Endothelial cell (in vitro differentiated cells): Measurements from ENCODE around the gene FTO. TPM values are rescaled to one million over a fixed set of nuclear protein-coding genes. Genes with fewer than 3 reads are reported as not detected.

Experiments
- DNase-seq: peaks from one replicate; pipeline ENCODE4 v3.0.0; 2021; ENCODE audit warnings: low spot score
- H3K27ac Mint-ChIP-seq: one replicate; pipeline ENCODE4 v1.8.0; 2021; ENCODE audit warnings: mixed read lengths, inconsistent platforms; ENCODE audit not compliant: unreplicated experiment
- H3K27me3 Mint-ChIP-seq: one replicate; pipeline ENCODE4 v1.8.0; 2021; ENCODE audit warnings: mild to moderate bottlenecking, moderate library complexity, mixed read lengths, inconsistent platforms; ENCODE audit not compliant: unreplicated experiment
- H3K36me3 Mint-ChIP-seq: one replicate; pipeline ENCODE4 v1.8.0; 2021; ENCODE audit warnings: mild to moderate bottlenecking, low read depth, mixed read lengths, inconsistent platforms; ENCODE audit not compliant: unreplicated experiment
- H3K4me1 Mint-ChIP-seq: one replicate; pipeline ENCODE4 v1.8.0; 2021; ENCODE audit warnings: mild to moderate bottlenecking, mixed read lengths, inconsistent platforms; ENCODE audit not compliant: unreplicated experiment
- H3K4me3 Mint-ChIP-seq: one replicate; pipeline ENCODE4 v1.8.0; 2021; ENCODE audit warnings: mild to moderate bottlenecking, mixed read lengths, inconsistent platforms; ENCODE audit not compliant: unreplicated experiment
- H3K9me3 Mint-ChIP-seq: one replicate; pipeline ENCODE4 v1.8.0; 2021; ENCODE audit warnings: mixed read lengths, inconsistent platforms; ENCODE audit not compliant: unreplicated experiment
- total RNA-seq: library from RNA; stranded (reverse); fragmentation: NEBNext Ultra II Directional; extraction: Animal tissue kit (Norgen Biotek cat#: 25700); gene quantifications from one replicate; pipeline ENCODE4 v1.2.1, GENCODE V29; 2021; ENCODE audit not compliant: unreplicated experiment
- TF ChIP-seq, protein P1 (sequence below): fragments of 200-600 bp; sonication (generic); IDR thresholded peaks from one replicate; pipeline ENCODE4 v1.5.0; 2021; ENCODE audit warnings: antibody characterized with exemption; ENCODE audit not compliant: unreplicated experiment

The FTO gene
- total RNA-seq, 1 donor from 2014 or later: 83.8 TPM

DNA sequence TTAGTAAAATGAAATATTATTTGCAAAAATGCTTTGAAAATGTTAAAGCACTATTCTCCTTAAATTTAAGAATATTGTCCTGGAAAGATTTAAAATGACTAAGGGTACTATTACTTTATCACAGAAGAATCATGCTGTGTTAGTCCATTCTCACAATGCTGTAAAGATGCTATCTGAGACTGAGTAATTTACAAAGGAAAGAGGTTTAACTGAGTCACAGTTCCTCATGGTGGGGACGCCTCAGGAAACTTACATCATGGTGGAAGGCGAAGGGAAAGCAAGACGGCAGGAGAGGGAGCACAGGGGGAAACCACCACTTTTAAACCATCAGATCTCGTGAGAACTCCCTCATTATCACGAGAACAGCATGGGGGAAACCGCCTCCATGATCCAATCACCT lies 337.0 kb downstream of the FTO start:
- no peak overlapping the region for H3K4me3 Mint-ChIP-seq
- no peak for DNase-seq
- peaks cover 1% of the 10 kb centered on the region for H3K27me3 Mint-ChIP-seq
- peaks cover 11% of the 10 kb centered on the region for H3K36me3 Mint-ChIP-seq
- no peaks in the 10 kb centered on the region for H3K4me1 Mint-ChIP-seq
- H3K9me3 Mint-ChIP-seq: no peaks in the 10 kb centered on the region
- TF ChIP-seq, protein P1, sequence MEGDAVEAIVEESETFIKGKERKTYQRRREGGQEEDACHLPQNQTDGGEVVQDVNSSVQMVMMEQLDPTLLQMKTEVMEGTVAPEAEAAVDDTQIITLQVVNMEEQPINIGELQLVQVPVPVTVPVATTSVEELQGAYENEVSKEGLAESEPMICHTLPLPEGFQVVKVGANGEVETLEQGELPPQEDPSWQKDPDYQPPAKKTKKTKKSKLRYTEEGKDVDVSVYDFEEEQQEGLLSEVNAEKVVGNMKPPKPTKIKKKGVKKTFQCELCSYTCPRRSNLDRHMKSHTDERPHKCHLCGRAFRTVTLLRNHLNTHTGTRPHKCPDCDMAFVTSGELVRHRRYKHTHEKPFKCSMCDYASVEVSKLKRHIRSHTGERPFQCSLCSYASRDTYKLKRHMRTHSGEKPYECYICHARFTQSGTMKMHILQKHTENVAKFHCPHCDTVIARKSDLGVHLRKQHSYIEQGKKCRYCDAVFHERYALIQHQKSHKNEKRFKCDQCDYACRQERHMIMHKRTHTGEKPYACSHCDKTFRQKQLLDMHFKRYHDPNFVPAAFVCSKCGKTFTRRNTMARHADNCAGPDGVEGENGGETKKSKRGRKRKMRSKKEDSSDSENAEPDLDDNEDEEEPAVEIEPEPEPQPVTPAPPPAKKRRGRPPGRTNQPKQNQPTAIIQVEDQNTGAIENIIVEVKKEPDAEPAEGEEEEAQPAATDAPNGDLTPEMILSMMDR: no peak
- H3K27ac Mint-ChIP-seq: no peak overlapping the region

DNA sequence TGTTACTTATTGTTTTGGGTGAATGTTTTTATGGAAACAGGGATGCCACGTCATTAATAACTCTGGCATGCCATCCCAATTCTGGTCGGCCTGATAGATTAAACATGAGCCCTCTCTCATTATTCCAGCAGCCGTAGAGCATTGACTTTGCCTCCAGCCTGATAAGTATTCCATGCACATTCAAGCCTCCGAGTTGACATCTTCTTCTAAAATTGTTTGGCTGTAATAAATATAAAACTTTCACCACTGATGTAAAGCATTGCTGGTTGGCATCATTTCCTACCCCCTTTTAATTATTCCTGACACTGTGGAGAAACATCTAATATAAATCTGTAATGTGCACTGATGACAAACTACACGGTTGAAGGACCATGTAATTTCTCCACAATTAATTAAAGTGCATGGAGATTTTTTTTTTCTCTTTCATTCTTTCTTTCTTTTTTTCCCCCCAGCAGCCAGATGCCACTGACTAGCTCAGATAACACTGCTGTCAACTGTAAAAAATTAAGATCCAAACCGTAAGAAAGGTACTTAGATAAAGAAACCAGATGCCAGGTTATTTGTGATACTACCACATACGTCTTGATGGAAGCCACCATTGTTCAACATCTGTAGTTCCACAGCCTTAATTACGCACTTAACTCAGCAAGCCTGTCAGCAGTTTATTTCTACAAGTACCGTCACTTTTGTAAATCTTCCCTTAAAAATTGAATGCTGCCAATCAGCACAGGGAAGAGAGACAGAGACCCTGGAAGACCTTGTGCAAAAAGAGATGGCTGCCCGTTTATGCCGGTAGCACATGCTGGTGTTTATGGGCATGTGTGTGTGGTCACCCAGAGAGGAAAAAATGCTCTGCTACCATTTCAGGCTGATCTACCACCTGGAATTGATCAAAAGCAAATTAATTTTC lies 344.9 kb downstream of the FTO start:
- TF ChIP-seq, protein P1: no peak
- Mint-ChIP-seq H3K4me3 (no peak overlapping the region), H3K36me3 (no peaks in the 10 kb centered on the region), H3K4me1 (peaks cover 7% of the 10 kb centered on the region), H3K27me3 (no peaks in the 10 kb centered on the region), H3K9me3 (no peaks in the 10 kb centered on the region), H3K27ac (no peak overlapping the region)
- no peak for DNase-seq

DNA sequence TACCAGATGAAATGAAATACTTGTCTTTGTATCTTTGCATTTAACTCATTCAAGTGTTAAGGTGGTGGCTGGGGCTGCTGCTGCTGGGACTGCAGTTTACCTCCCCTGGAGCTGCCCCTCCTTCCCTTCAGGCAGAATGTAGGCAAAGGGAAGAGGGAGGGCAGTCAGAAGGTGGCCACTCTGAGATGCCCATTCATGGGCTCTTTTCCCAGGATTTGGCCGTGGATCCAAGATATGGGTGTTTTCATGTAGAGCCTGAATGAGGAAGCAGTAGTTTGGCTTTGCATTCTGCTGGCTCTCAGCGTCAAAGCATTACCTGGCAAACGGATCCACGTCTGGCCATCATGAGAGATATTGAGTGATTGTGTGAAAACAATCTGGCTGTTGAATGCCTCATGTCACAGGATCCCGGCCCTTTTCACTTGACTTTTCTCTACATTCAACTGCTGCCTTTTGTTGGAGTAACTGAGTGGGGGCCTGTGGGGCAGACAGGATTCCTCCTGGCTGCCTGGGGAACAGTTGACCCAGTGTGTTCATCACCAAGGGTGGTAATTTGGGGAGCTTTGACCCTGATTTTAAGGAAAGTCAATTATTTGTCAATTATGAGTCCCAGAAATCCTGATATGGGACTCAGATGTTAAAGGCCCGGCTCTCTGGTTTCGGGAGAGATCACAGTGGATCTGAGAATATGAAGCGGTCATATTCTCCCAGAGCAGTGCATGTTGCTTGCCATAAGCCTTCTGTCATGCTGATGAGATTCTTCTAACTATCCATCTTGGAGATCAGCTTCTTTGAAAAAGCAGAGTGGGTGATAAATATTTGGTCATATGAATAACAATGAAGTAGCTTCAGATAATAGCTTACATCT lies 345.9 kb downstream of the FTO start:
- no peaks in the 10 kb centered on the region for H3K9me3 Mint-ChIP-seq
- H3K27ac Mint-ChIP-seq: no peak overlapping the region
- no peak for DNase-seq
- H3K4me3 Mint-ChIP-seq: no peak overlapping the region
- H3K4me1 Mint-ChIP-seq: peaks cover 7% of the 10 kb centered on the region
- TF ChIP-seq, protein P1: no peak
- H3K36me3 Mint-ChIP-seq: no peaks in the 10 kb centered on the region
- H3K27me3 Mint-ChIP-seq: no peaks in the 10 kb centered on the region

DNA sequence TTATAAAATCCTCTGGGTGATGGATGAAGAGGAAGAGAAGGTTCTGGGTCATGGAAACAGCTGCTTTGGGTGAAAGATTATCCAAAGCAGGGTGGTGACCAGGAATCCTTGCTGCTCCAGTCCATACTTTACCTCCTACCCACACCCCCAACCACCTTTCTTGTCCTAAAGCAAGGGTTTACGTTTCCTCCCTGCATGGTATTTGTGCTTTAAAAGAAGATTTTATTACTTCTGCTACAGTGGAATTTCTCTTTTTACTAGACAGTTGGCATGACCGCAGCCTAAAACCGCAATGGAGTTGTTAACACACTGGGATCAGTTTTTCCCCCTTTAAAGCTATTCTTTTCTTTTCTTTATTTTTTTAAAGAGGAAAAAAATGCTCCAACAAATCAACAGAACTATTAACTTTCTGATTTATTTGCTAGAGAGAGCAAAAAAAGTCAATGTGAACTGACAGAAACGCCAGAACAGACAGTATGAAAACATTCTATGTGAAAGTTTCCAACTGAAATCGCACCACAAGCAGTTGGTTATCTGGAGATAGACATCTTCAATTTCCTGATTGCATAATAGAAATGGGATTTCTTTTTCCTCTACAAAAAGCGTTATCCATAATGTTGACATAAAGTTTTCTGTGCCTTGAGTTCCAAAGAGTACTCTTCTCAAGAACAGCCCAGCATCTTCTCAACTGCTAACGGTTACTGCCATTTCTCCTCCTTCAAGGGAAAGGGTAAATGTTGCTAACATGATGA lies 346.7 kb downstream of the FTO start:
- H3K4me1 Mint-ChIP-seq: peaks cover 8% of the 10 kb centered on the region
- no peaks in the 10 kb centered on the region for H3K36me3 Mint-ChIP-seq
- no peaks in the 10 kb centered on the region for H3K27me3 Mint-ChIP-seq
- TF ChIP-seq, protein P1: no peak
- DNase-seq: no peak
- H3K9me3 Mint-ChIP-seq: no peaks in the 10 kb centered on the region
- H3K27ac Mint-ChIP-seq: no peak overlapping the region
- H3K4me3 Mint-ChIP-seq: no peak overlapping the region
